ENCODE results near the gene CEACAM1.
"Not testable (repeated sequence)": the region's sequence is repeated elsewhere in the genome, so short reads cannot be mapped to it uniquely, and the experiment has no call there.

Gene CEACAM1

GRCh38 chr19:42547929-42548328, 19.6 kb upstream of the CEACAM1 start:
- no peak for DNase-seq

GRCh38 chr19:42546831-42547500, 18.7 kb upstream of the CEACAM1 start:
- no peak for DNase-seq

- no peak for DNase-seq
These were observed 15.9 kb upstream of the CEACAM1 start for GRCh38 chr19:42544146-42544545.

DNA sequence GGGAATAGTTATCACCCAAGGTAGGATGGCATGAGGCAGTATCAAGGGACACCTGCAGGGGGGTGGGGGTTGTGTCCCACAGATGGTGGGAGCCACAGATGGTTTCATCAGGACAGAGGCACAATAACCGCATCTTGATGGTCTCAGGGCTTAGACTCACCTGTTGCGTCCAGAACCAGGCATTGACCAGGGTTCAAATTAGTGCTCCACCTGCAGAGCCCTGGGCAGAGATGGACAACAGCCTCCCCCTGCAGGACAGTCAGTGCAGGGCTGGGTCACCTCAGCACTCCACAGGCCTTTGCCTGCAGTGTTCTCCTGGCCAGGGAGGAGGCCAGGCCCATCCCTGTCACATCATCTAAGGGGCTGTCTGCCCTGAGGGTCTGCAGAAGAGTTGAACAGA, 14.5 kb upstream of the CEACAM1 start:
- DNase-seq, result no peak

GRCh38 chr19:42540071-42540553, 11.8 kb upstream of the CEACAM1 start:
- DNase-seq, result no peak

DNA sequence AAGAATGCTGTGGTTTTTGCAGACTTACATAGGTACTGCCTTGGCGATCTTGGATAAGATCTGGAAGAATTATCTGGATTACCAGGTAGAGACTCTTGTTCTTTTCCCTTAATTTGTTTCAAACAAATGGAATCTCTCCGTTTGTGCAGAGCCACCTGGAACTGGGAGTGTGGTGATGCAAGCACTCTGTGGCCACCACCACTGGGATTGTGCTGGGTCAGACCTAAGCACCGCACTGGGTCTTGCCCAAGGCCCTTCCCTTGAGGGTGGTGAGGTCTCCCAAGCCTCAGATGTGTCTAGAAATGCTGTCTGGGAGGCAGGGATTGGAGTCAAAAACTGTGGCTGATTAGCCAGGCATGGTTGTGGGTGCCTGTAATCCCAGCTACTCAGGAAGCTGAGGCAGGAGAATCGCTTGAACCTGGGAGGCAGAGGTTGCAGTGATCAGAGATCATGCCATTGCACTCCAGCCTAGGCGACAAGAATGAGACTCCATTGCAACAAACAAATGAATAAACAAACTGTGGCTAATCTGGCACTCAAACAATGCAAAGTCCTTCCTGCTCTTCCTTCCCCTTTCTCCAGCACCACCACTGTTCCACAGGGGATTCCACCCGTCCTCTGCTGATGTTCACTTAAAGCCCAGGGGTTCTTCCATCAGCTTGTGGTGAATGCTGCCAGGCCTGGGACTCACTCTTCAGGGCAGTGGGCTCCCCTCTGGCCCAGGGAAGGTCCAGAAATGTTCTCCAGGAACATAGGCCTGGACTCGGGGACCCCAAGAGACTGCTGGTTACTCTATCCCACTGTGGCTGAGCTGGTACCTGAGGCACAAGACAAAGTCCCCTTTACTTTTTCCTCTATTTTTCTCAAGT, 10.8 kb upstream of the CEACAM1 start:
- no peak for DNase-seq

- not testable (repeated sequence) for DNase-seq
These were observed 7.0 kb upstream of the CEACAM1 start for GRCh38 chr19:42535276-42535675.

GRCh38 chr19:42534391-42534790, 6.1 kb upstream of the CEACAM1 start:
- no peak for DNase-seq

DNA sequence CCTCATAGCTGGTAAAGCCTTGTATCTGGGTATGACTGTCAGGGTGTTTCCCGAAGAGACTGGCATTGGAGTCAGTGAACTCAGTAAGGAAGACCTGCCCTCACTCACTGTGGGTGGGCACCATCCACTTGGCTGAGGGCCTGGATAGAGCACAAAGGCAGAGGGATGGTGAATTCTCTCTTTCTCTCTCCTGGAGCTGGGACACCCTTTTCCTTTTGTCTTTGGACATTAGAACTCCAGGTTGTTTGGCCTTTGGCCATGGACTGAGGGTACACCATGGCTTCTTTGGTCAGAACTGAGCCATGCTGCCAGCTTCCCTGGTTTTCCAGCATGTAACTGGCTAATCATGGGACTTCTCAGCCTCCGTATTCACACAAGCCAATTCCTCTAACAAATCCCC, 4.6 kb upstream of the CEACAM1 start:
- DNase-seq, result no peak

DNA sequence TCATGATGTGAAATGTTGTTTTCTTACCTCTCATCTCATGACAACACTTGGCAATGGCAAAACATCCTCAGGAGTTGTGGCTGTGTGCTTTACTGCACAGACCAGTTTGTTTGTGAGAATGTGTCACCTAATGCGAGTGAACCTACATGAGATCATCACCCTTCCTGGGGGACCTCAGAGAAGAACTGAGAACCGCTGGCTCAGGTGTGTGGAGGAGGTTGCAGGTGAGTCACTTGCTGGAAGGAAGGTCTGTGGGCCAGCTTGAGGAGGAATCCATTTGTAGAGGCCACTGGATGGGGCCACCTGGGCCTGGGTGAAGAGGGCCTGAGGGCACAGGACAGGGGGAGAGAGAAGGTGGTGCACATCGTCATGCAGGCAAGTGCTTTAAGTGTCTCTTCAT, 3.0 kb upstream of the CEACAM1 start:
- DNase-seq, result no peak

DNA sequence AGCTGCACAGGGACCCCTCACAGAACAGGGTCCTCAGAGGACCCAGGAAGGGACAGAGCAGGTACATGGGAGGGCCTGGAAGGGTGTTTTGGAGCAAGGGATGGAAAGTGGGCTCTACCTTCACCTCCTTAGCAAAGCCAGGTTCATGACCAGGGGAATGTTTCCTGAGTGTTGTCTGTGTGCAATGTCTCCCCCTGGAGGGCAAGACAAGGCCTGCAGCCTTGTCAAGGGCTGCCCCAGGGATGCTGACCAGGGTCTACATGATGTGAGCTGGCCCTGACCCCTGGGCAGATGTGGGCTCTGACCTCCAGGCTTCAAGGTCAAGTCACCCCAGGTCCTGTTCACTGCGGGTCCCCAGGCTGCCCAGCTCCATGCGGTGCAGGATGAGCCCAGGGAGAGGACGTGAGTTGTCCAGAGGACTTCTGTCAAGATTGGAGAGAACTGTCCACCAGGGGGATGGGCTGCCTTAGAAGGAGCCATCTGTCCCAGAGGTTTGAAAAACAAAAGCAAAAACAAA, 1.0 kb upstream of the CEACAM1 start:
- peak; percentile 61 to 64 for DNase-seq

DNA sequence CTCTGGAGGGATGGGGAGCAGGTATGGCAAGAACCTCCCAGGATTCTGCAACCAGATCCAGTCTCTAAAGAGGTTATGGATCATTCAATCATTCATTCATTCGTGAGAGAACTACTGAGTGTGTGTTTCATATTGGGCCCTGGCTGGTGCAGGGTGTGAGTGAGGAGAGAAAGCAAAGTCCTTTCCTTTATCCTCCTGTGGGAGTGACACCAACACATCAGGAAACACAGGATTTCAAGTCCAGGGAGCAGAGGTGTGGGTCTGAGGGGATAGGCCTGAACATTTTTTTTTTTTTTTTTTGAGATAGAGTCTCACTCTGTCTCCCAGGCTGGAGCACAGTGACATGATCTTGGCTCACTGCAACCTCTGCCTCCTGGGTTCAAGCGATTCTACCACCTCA, 3.3 kb downstream of the CEACAM1 start:
- no peak for DNase-seq

- no peak for DNase-seq
These were observed 4.0 kb downstream of the CEACAM1 start for GRCh38 chr19:42524250-42524649.

GRCh38 chr19:42522262-42522661, 6.0 kb downstream of the CEACAM1 start:
- DNase-seq, result not testable (repeated sequence)

DNA sequence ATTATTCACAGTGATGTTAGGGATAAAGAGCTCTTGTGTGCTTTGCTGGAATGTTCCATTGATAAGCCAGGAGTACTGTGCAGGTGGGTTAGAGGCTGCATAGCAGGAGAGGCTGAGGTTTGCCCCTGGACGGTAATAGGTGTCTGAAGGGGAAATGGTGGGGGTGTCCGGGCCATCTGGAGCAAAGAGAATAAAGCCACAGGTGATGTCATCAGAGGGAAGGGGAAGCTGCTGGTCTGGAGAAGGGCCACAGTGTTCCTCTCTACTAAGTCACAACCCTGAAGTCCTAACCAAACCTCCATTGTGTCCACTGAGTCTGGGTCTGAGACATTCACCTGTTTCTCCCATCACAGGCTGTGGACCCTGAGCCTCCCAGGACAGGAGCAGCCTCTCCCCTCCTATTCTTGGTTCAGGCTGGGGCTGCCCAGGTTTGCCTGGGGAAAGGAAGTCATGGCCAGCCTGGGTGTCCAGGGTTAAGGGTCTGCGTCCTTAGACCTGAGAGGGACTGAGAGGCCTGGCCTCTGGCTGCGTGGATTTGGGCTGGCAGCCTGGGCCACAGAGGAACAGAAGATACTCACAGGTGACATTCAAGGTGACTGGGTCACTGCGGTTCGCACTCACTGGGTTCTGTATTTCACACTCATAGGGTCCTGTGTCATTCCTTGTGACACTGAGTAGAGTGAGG, 6.8 kb downstream of the CEACAM1 start:
- DNase-seq, result no peak

DNA sequence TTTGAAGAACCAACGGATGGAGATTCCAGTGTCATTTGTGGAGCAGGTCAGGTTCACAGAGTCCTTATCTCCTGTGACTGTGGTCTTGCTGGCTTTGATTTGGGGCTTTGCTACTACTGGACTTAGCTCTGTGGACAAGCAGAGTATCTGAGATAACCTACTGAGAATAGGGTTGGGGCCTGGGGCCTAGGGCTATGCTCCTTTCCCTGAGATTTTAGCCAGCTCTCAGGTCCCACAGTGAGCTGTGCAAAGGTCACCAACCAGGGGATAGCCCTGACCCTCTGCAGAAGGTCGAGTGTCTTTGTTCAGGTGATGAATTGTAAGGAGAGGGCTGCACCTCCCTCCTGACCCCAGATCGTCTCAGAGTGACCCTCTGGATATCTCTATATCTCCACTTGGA, 9.2 kb downstream of the CEACAM1 start:
- no peak for DNase-seq

- DNase-seq, result no peak
These were observed 11.5 kb downstream of the CEACAM1 start for GRCh38 chr19:42516771-42517170.

DNA sequence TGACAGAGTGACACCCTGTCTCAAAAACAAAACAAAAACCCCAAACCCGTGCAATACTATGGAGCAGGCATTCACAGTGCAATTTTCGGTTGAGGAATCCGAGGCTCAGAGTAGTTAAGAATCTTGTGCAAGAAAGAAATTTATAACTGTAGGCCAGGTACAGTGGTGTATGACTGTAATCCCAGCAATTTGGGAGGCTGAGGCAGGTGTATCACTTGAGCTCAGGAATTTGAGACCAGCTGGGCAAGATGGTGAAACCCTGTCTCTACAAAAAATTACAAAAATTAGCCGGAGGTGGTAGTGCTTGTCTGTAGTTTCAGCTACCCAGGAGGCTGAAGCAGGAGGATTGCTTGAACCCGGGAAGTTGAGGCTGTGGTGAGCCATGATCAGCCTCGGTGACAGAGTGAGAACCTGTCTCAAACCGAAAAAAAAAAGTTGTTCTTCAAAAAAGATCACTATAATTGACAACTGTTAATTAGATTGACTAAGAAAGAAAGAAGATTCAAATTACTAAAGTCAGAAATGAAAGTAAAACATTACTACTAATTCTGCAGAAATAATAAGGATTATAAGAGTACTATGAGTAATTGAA, 12.9 kb downstream of the CEACAM1 start:
- no peak for DNase-seq

DNA sequence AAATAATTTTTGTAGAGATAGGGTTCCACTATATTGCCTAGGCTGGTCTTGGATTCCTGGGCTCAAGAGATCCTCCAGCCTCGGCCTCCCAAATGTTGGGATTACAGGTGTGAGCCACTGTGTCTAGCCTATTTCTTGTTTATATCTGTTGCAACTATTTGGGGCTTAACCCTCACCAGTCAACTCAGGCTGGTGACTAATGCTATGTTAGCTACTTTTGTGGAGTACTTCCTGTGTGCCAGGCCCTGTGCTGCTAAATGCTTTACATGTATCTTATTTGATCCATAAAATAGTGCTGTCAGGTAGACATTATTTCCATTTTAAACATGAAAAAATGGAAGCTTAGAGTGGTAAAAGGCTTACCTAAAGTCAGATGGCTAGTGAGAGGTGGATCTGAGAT, 13.8 kb downstream of the CEACAM1 start:
- no peak for DNase-seq

DNA sequence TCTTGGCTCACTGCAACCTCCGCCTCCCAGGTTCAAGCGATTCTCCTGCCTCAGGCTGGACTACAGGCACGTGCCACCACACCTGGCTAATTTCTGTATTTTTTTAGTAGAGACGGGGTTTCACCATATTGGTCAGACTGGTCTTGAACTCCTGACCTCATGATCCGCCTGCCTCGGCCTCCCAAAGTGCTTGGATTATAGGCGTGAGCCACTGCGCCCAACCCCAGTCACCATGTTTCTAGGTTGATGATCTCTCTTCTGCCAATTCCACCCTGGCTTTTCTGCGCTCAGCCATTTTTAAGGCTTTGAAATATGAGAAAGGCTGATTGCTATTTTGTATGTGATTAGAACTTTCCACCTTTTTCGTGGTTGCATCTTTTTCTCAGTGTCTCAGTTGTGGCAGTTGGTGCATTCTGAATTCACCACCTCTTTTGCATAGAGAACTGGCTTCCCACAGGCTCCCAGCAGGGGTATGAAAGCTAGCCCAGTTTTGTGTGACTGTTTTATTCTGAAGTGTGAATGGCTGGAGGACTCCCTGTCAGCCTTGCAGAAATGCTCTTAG, 15.5 kb downstream of the CEACAM1 start:
- DNase-seq, result no peak

DNA sequence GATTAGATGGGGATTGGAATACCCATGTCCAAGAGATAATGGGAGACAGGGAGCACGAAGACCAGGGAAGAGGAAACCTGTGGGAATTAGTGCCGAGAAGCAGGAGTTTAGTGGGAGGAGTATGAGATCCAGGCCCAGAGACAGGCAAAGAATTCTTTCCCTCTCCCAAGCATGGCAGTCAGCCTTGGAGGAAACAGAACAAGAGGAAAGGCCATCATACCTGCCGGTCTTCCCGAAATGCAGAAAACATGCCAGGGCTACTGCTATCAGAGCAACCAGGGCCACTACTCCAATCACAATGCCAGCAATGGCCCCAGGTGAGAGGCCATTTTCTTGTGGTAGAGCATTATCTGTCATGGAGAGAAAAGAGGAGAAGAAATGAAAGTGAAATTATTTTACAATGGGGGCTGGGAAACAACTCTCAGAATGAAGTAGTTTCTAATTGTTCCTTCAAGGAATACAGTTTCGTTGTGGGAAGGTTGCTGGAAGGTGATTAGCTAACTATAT, 16.1 kb downstream of the CEACAM1 start:
- DNase-seq, result no peak

- no peak for DNase-seq
These were observed 16.9 kb downstream of the CEACAM1 start for GRCh38 chr19:42511340-42511739.

Data from stimulated activated CD4-positive, alpha-beta T cell treated with anti-CD3 and anti-CD28 coated beads, Interleukin-2, amount 100 ng/mL, for 48 hours (primary cell).